Measurements from ENCODE around the gene CAVIN4. TPM values are rescaled to one million over a fixed set of nuclear protein-coding genes. Genes with fewer than 3 reads are reported as not detected.

Gene CAVIN4
- total and polyA plus RNA-seq, 2 donors (not counting 1 experiment from before 2014, with no cell fraction given): 0.07 to 0.17 TPM

- ChIA-PET POLR2A (no interaction called here), CTCF (interaction anchor here (1.5 kb wide), 1 partner anchor 14 kb away, joined by 3 read pairs; no protein-coding TSS in a partner anchor)
- H3K9ac ChIP-seq (ENCODE audit: low read length): no peak overlapping the region
- H3K27me3 ChIP-seq (replicated peaks in 1 of 4; ENCODE audit: control extremely low read depth in 1 of 4, control insufficient read depth in 3 of 4, insufficient read depth in 4 of 4, low read length in 3 of 4): no peaks in the 10 kb centered on the region
- WGBS (ENCODE audit: insufficient coverage): 33% methylated on average over 1 of the region's 2 CpGs
- H3K4me2 ChIP-seq (replicated peaks; ENCODE audit: low read depth, low read length, poor library complexity, severe bottlenecking): no peak overlapping the region
- intact Hi-C loops (cut with micrococcal nuclease): no loop called here
- no peak overlapping the region for H3K27ac Mint-ChIP-seq
- H3K4me3 Mint-ChIP-seq: no peak overlapping the region
- no peaks in the 10 kb centered on the region for H3K79me2 ChIP-seq (ENCODE audit: control insufficient read depth, insufficient read depth, low read length)
- H3K36me3 ChIP-seq (replicated peaks in 1 of 2; ENCODE audit: control extremely low read depth in 1 of 2, control insufficient read depth in 1 of 2, extremely low read depth in 1 of 2, insufficient read depth in 2 of 2, low read length in 1 of 2): no peaks in the 10 kb centered on the region
- no peaks in the 10 kb centered on the region for H3K4me1 ChIP-seq (ENCODE audit: control insufficient read depth in 2 of 2, insufficient read depth in 2 of 2, low read length in 2 of 2)
- no peak for DNase-seq
- H3K4me3 ChIP-seq (ENCODE audit: control extremely low read depth in 1 of 5, extremely low read depth in 1 of 5, insufficient read depth in 1 of 5, low read depth in 2 of 5, low read length in 4 of 5): no peak overlapping the region
- TF ChIP-seq EZH2 (IDR thresholded peaks at IDR 0.05; ENCODE audit: borderline replicate concordance, insufficient read depth, low read depth, low read length, poor library complexity, severe bottlenecking): no peak
- TF ChIP-seq, protein P1, sequence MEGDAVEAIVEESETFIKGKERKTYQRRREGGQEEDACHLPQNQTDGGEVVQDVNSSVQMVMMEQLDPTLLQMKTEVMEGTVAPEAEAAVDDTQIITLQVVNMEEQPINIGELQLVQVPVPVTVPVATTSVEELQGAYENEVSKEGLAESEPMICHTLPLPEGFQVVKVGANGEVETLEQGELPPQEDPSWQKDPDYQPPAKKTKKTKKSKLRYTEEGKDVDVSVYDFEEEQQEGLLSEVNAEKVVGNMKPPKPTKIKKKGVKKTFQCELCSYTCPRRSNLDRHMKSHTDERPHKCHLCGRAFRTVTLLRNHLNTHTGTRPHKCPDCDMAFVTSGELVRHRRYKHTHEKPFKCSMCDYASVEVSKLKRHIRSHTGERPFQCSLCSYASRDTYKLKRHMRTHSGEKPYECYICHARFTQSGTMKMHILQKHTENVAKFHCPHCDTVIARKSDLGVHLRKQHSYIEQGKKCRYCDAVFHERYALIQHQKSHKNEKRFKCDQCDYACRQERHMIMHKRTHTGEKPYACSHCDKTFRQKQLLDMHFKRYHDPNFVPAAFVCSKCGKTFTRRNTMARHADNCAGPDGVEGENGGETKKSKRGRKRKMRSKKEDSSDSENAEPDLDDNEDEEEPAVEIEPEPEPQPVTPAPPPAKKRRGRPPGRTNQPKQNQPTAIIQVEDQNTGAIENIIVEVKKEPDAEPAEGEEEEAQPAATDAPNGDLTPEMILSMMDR (IDR thresholded peaks at IDR 0.05): no peak
- no peaks in the 10 kb centered on the region for H3K27me3 Mint-ChIP-seq
- H3K9me3 ChIP-seq (ENCODE audit: control extremely low read depth in 1 of 3, control insufficient read depth in 2 of 3, insufficient read depth in 1 of 3, low read length in 2 of 3): no peaks in the 10 kb centered on the region
- no peak overlapping the region for H3K27ac ChIP-seq (ENCODE audit: low read length in 2 of 2)
- peaks cover 6% of the 10 kb centered on the region for H3K9me3 Mint-ChIP-seq (ENCODE audit: insufficient read depth)
- no peaks in the 10 kb centered on the region for H4K20me1 ChIP-seq (ENCODE audit: control insufficient read depth, insufficient read depth, low read length, poor library complexity, severe bottlenecking)
- no peak for ATAC-seq (ENCODE audit: low read depth)
- no peaks in the 10 kb centered on the region for H3K4me1 Mint-ChIP-seq
- no peak overlapping the region for H2AFZ ChIP-seq (ENCODE audit: insufficient read depth, low read depth, low read length, poor library complexity, severe bottlenecking)
Observed at GRCh38 chr9:100554935-100555401, 22.9 kb upstream of the CAVIN4 start.

GRCh38 chr9:100555471-100555870 is 22.4 kb upstream of the CAVIN4 start:
- no peaks in the 10 kb centered on the region for H3K27me3 Mint-ChIP-seq
- no peaks in the 10 kb centered on the region for H3K4me1 Mint-ChIP-seq
- no peak for ATAC-seq (ENCODE audit: low read depth)
- intact Hi-C loops (cut with micrococcal nuclease): no loop called here
- no peak overlapping the region for H3K4me2 ChIP-seq (replicated peaks; ENCODE audit: low read depth, low read length, poor library complexity, severe bottlenecking)
- POLR2A ChIA-PET: no interaction called here
- no peaks in the 10 kb centered on the region for H4K20me1 ChIP-seq (ENCODE audit: control insufficient read depth, insufficient read depth, low read length, poor library complexity, severe bottlenecking)
- no peak overlapping the region for H3K27ac ChIP-seq (ENCODE audit: low read length in 2 of 2)
- no peak for DNase-seq
- no peaks in the 10 kb centered on the region for H3K4me1 ChIP-seq (ENCODE audit: control insufficient read depth in 2 of 2, insufficient read depth in 2 of 2, low read length in 2 of 2)
- no peaks in the 10 kb centered on the region for H3K9me3 ChIP-seq (ENCODE audit: control extremely low read depth in 1 of 3, control insufficient read depth in 2 of 3, insufficient read depth in 1 of 3, low read length in 2 of 3)
- no peaks in the 10 kb centered on the region for H3K36me3 ChIP-seq (replicated peaks in 1 of 2; ENCODE audit: control extremely low read depth in 1 of 2, control insufficient read depth in 1 of 2, extremely low read depth in 1 of 2, insufficient read depth in 2 of 2, low read length in 1 of 2)
- no CpG with 5 or more reads among the region's 1 CpG for WGBS (ENCODE audit: insufficient coverage)
- peaks cover 3% of the 10 kb centered on the region for H3K9me3 Mint-ChIP-seq (ENCODE audit: insufficient read depth)
- H3K9ac ChIP-seq (ENCODE audit: low read length): no peak overlapping the region
- H3K27ac Mint-ChIP-seq: no peak overlapping the region
- no peaks in the 10 kb centered on the region for H3K27me3 ChIP-seq (replicated peaks in 1 of 4; ENCODE audit: control extremely low read depth in 1 of 4, control insufficient read depth in 3 of 4, insufficient read depth in 4 of 4, low read length in 3 of 4)
- H3K4me3 ChIP-seq (ENCODE audit: control extremely low read depth in 1 of 5, extremely low read depth in 1 of 5, insufficient read depth in 1 of 5, low read depth in 2 of 5, low read length in 4 of 5): no peak overlapping the region
- CTCF ChIA-PET: interaction anchor here (1.5 kb wide), 1 partner anchor 13 kb away, joined by 3 read pairs; no protein-coding TSS in a partner anchor
- no peak overlapping the region for H2AFZ ChIP-seq (ENCODE audit: insufficient read depth, low read depth, low read length, poor library complexity, severe bottlenecking)
- no peak overlapping the region for H3K4me3 Mint-ChIP-seq
- H3K79me2 ChIP-seq (ENCODE audit: control insufficient read depth, insufficient read depth, low read length): no peaks in the 10 kb centered on the region
- TF ChIP-seq EZH2 (IDR thresholded peaks at IDR 0.05; ENCODE audit: borderline replicate concordance, insufficient read depth, low read depth, low read length, poor library complexity, severe bottlenecking): no peak
- TF ChIP-seq, protein P1 (IDR thresholded peaks at IDR 0.05): no peak
